GM21526 (cell line): ENCODE results near the gene JPH4.

Source experiments
- ATAC-seq: cut with Tn5 transposase; IDR thresholded peaks from one replicate; pipeline ENCODE4 v1.9.1; 2021; ENCODE audit warnings: moderate library complexity; ENCODE audit not compliant: unreplicated experiment, low FRiP score

Gene JPH4

DNA sequence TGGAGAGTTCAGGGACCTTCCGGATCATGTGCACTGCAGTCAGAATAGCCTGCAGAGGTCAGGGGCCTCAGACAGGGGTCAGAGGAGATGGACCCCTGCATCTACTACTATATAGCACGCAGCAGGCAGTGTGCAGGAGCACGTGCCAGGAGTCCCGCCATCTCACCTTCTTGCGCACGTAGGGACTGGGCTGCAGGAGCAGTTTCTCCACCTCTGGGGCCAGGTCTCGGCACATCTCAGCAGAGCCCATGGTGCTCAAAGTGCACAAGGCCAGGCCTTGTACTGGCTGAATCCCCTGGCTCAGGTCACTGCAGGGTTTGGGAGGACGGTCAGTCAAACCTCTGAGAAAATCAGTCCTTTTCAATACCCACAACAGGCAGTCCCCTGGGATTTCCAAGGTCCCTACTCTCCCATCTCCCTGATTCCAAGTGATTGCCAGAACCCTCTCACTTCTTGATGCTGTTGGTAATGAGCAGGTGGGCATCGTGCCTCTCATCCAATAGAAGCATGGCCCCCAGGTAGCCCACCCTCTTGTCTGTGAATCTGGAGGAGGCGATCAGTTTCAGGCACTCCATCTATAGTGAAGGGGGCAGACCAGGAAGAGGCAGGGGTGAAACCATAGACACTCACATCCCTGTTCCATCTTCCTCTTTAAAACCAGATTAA, 12.3 kb downstream of the JPH4 start:
- ATAC-seq, result no peak

- no peak for ATAC-seq
Measured at GRCh38 chr14:23565626-23566025, 13.0 kb downstream of the JPH4 start.

DNA sequence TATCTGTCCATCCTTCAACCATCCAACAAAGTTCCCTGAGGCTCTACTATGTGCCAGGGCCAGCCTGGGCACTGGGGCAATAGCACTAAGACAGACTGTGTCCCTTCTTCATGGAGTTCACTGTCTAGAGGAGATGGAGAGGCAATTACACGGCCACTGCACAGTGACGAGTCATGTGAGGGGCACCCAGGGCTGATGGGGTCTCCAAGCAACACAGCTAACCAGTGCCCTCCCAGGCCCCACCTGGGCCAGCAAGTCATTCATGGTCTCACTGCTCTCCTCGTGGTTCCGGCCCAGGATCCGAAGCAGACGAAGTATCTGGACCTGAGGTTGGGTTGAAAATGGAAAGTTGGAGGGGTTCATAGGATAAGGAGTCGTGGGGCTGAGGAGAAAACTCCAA, 13.7 kb downstream of the JPH4 start:
- no peak for ATAC-seq

DNA sequence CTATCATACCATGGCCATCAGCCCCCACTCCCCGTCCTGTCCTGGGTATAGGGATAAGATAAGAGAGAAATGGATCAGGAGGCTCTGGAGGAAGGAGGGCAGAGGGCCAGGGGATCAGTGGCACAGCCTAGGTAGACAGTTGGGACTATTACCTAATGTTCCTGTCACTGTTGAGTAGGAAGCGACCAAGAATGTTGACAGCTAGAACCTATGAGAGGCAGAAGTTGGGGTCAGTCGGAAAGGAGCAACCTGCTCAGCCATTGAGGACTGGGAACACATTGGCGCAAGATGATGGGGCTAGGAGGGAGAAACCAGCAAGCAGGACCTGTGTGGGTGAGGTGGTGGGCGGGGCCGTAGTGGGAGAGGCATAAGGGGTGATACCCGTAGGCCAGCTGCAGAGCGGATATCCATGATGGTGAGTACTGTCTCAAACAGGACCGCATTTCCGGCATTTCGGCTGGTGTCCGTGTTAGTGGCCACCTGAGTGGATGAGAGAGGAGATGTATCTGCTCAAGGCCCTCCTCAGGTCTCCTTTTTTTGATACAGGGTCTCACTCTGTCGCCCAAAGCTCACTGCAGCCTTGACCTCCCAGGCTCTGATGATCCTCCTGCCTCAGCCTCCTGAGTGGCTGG, 14.3 kb downstream of the JPH4 start:
- ATAC-seq, result no peak

DNA sequence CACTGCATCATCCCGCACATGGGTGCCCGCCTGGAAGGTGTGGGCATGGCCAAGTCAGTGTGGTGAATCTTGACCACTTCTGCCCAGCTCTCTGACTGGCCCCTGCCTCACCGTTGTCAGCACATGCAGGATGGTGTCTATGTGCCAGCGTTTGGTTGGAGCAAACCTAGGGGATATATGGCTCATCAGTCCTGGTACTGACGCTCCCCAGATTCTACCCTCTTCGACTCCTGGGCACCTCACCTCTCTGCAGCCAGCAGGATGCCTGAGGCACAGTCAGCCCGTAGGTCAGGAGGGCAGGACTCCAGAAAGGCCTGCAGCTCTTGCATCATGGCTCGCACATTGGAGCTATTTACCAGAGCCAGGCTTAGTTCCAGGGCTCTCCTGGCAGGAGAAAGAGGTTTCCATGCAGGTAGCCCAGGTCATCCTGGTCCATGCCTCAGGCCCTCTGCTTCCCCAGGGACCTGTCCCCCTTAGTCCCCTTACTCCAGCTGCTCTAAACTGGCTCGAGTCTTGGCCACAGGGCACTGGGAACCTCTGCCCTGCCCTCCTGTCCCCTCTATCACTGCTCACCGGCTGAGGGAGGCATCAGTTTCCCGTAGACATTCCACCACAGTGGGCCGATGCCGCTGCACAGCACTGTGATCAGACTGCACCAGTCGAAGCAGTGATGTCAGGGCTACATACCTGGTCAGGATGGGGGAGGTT, 15.0 kb downstream of the JPH4 start:
- ATAC-seq, result no peak

GRCh38 chr14:23562822-23563472, 15.6 kb downstream of the JPH4 start:
- ATAC-seq, result no peak

DNA sequence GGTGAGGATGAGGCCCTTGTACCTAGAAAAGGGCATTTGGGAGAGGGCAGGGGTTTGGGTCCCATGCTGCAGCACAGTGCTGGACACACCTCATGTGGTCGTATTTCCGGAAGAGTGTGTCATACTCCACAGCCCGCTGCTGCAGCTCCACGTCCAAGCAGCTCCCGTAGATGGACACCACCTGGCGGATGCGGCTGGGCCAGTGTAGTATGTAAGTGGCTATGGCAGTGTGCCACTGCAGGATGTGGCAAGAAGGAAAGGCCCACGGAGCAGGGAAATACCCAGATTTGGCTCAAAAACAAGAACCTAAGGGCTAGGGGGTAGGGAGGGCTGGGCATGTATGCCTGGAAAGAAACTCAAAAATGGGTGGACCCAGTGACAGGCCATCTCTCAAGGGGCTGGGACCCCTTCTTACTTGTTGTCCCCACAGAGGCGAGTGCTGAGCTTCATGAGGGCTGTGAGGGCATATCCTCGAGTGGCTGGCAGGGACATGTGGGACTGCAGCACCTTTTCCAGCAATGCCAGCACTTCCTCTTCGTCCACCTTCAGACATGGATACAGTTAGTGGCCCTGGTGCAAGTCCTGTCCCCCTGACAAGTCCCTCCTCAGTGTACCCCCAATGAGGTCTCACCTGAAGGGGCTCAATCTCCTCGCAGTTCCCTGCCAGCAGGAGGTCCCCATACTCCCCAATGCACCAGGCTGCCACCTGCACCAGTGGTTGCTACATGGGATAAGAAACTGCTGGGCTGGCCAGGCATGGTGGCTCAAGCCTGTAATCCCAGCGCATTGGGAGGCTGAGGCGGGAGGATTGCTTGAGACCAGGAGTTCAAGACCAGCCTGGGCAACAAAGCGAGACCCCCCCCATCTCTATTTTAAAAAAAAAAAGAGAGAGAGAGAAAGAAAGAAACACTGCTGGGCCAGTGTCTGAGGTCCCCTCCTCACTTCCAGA, 16.4 kb downstream of the JPH4 start:
- no peak for ATAC-seq

DNA sequence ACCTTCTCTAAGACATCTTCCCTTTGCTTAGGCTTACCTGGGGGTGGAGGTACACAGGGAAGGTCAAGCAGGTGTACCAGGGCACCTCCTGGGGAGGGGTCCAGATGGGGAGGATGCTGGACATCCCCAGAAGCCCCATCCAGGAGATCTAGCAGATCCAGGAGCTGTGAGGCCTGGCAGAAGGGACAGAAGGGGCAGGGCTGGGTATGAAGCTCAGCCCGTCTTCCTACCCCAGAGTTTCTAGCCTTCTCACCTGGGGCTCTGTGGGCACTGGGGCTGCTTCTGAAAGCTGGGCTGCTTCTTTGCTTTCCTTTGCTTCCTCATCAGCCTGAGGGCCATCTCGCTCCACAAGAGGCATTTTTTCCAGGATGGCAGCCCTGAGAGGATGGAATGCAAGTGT, 17.3 kb downstream of the JPH4 start:
- no peak for ATAC-seq

- ATAC-seq, result no peak
Measured at GRCh38 chr14:23559926-23560520, 18.6 kb downstream of the JPH4 start.

- no peak for ATAC-seq
Measured at GRCh38 chr14:23559010-23559925, 19.3 kb downstream of the JPH4 start.

GRCh38 chr14:23558346-23559009, 20.1 kb downstream of the JPH4 start:
- no peak for ATAC-seq

DNA sequence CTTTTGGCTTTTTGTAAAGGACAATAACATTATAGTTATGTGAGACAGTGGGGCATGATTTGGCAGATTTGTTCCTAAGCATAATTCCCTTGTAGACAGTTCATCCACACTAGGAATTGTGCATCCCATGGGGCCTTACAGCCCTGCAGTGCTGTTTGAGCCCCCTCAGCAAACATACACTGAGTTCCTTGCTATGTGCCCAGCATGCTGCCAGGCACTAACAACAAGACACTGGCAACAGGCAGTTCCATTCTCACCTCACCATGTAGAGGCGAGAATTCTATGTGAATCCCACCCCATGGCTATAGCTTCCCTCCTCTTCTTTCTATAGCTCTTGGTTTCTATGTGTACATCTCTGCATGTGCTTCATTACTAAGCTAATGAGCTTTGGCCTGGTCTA, 20.6 kb downstream of the JPH4 start:
- no peak for ATAC-seq

- ATAC-seq, result no peak
Measured at GRCh38 chr14:23557521-23557920, 21.1 kb downstream of the JPH4 start.

DNA sequence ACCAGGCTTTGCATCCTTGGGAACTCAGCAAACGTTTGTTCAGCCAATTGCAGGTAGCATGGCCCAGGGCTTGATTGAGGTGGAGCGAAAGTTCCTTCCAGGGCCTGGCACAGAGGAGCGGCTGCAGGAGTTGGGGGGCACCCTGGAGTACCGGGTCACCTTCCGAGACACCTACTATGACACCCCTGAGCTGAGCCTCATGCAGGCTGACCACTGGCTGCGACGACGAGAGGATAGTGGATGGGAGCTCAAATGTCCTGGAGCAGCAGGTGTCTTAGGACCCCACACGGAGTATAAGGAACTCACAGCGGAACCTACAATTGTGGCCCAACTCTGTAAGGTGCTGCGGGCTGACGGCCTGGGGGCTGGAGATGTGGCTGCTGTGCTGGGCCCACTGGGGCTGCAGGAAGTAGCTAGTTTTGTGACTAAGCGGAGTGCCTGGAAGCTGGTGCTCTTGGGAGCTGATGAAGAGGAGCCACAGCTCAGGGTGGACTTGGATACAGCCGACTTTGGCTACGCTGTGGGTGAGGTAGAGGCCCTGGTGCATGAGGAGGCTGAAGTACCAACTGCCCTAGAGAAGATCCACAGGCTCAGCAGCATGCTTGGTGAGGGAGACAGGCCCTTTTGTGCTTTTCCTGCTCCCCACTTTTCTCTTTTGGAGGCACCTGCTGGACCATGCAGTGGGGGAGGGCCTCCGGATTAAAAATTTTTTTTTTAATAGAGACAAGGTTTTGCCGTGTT, 21.7 kb downstream of the JPH4 start:
- ATAC-seq, result no peak

- ATAC-seq, result peak; percentile 72
Measured at GRCh38 chr14:23555882-23556699, 22.5 kb downstream of the JPH4 start, which contains the start of gene THTPA. Gene THTPA, plus strand, starts transcription at chr14:23556271. Its CDS starts 487 bp downstream, at chr14:23556758.

DNA sequence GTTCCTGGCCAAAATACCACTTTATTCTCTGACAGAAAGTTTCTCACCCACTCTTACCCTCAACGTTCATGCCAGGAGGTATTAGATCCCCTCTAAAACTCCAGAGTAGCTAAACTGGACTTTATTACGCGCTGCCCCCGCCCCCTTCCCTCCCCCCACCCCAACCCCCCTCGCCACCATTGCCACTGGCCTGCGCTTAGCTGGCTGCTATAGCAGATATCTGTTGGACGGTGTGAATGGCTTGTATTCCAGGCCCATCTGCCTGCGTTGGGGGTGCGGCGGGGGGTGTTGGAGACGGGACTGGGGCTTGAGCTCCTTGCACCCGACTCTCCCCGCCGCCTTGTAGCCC, 23.1 kb downstream of the JPH4 start:
- ATAC-seq, result no peak
